ENCODE measurements around the gene KCNT2. TPM values are rescaled to one million over a fixed set of nuclear protein-coding genes. Genes with fewer than 3 reads are reported as not detected.

KCNT2 gene
- total RNA-seq (10 to 100 TPM in 1 of 2 donors, 1 to 10 TPM in 1; 7.5 to 11.2 TPM), polyA plus RNA-seq (1 to 10 TPM; 1.7 to 6.1 TPM)

- TF ChIP-seq RXRA (IDR thresholded peaks at IDR 0.05) (peak; percentile 20 to 30), JUND (IDR thresholded peaks at IDR 0.05) (peak in 1 of 2 donors; percentile 58), HNF4A (conservative IDR thresholded peaks at IDR 0.05) (peak; percentile 38 to 57), YY1 (IDR thresholded peaks at IDR 0.05) (peak; percentile 29), FOXA2 (IDR thresholded peaks at IDR 0.05) (no peak), SP1 (IDR thresholded peaks at IDR 0.05) (peak; percentile 55), GABPA (IDR thresholded peaks at IDR 0.05 in 1 of 2, conservative IDR thresholded peaks at IDR 0.05 in 1 of 2) (no peak), REST (IDR thresholded peaks at IDR 0.05) (peak; percentile 46), EGR1 (IDR thresholded peaks at IDR 0.05; ENCODE audit: low read depth in 2 of 2) (peak in 1 of 2 donors; percentile 16), RAD21 (IDR thresholded peaks at IDR 0.05) (peak in 1 of 2 donors; percentile 19), ATF3 (IDR thresholded peaks at IDR 0.05) (peak; percentile 95), CTCF (IDR thresholded peaks at IDR 0.05; ENCODE audit: low read depth, low read length, missing input control) (peak; percentile 29), HNF4G (IDR thresholded peaks at IDR 0.05) (no peak), MAX (IDR thresholded peaks at IDR 0.05) (peak; percentile 32), NR2F2 (IDR thresholded peaks at IDR 0.05) (no peak), TAF1 (conservative IDR thresholded peaks at IDR 0.05) (peak; percentile 46)
- Histone ChIP-seq H3K9ac (ENCODE audit: low read depth in 1 of 2, low read length in 2 of 2) (peak within 1 kb of the TSS; percentile 82 to 86), H3K27me3 (ENCODE audit: control insufficient read depth in 4 of 4, insufficient read depth in 4 of 4, low read length in 3 of 4) (no peaks in the 10 kb centered on the region), H3K9me3 (ENCODE audit: control insufficient read depth in 4 of 4, low read length in 3 of 4) (no peaks in the 10 kb centered on the region), H3K36me3 (ENCODE audit: control insufficient read depth in 4 of 4, insufficient read depth in 3 of 4, low read depth in 1 of 4, low read length in 3 of 4) (no peaks in the 10 kb centered on the region), H3K27ac (ENCODE audit: low read depth in 1 of 2, low read length in 2 of 2) (peak within 1 kb of the TSS; percentile 93 to 94), H3K4me1 (ENCODE audit: control insufficient read depth in 4 of 4, insufficient read depth in 4 of 4, low read length in 3 of 4) (peaks cover 3 to 38% (median 18%) of the 10 kb centered on the region in 4 donors), H3K4me3 (ENCODE audit: low read depth in 1 of 3, low read length in 3 of 3) (peak within 1 kb of the TSS; percentile 71 to 91 (median 85))
- peak; percentile 65 for DNase-seq (ENCODE audit: low spot score)
- 2% methylated on average over 43 of the region's 43 CpGs for WGBS
These were observed at the start of gene KCNT2 for GRCh38 chr1:196608390-196609369. Gene KCNT2 (minus strand): TSS chr1:196608440. CDS start chr1:196608309, 131 bp downstream.

All from liver (tissue), 9 donors.